GM12865 (cell line): ENCODE results near the gene PRTN3.

Experiments used
- DNase-seq: peaks from one replicate; pipeline ENCODE4 v3.0.0; 2010; ENCODE audit warnings: low read depth
- H3K4me3 ChIP-seq: 2 replicates; pipeline ENCODE4 v1.5.1; 2011; ENCODE audit warnings: mild to moderate bottlenecking, low read depth, low read length, control low read depth
- CTCF ChIP-seq: IDR thresholded peaks from 2 replicates; pipeline ENCODE4 v1.5.1; 2011; ENCODE audit warnings: low read length, control low read depth, low read depth, inconsistent platforms; ENCODE audit not compliant: insufficient read depth; ENCODE audit errors: missing control alignments

The PRTN3 gene

GRCh38 chr19:867301-867793, 26.5 kb downstream of the PRTN3 start:
- TF ChIP-seq CTCF = no peak
- H3K4me3 ChIP-seq = no peak overlapping the region
- no peak for DNase-seq

GRCh38 chr19:867855-868457, 27.2 kb downstream of the PRTN3 start:
- DNase-seq = no peak
- TF ChIP-seq CTCF = no peak
- H3K4me3 ChIP-seq = no peak overlapping the region

- TF ChIP-seq CTCF = no peak
- no peak for DNase-seq
- H3K4me3 ChIP-seq = no peak overlapping the region
Measured at GRCh38 chr19:868458-869244, 27.9 kb downstream of the PRTN3 start.

GRCh38 chr19:869245-870177, 28.7 kb downstream of the PRTN3 start:
- DNase-seq = no peak
- H3K4me3 ChIP-seq = no peak overlapping the region
- TF ChIP-seq CTCF = no peak

GRCh38 chr19:870314-870713, 29.5 kb downstream of the PRTN3 start:
- no peak overlapping the region for H3K4me3 ChIP-seq
- DNase-seq = no peak
- TF ChIP-seq CTCF = no peak

- H3K4me3 ChIP-seq = no peak overlapping the region
- no peak for DNase-seq
- no peak for TF ChIP-seq CTCF
Measured at GRCh38 chr19:870963-871401, 30.2 kb downstream of the PRTN3 start.
